ENCODE results near the gene NINJ2. TPM values are rescaled to one million over a fixed set of nuclear protein-coding genes. Genes with fewer than 3 reads are reported as not detected.
"Not testable (repeated sequence)": the region's sequence is repeated elsewhere in the genome, so short reads cannot be mapped to it uniquely, and the experiment has no call there.

Gene NINJ2
- polyA plus RNA-seq, 1 donor from 2014 or later = not detected

DNA sequence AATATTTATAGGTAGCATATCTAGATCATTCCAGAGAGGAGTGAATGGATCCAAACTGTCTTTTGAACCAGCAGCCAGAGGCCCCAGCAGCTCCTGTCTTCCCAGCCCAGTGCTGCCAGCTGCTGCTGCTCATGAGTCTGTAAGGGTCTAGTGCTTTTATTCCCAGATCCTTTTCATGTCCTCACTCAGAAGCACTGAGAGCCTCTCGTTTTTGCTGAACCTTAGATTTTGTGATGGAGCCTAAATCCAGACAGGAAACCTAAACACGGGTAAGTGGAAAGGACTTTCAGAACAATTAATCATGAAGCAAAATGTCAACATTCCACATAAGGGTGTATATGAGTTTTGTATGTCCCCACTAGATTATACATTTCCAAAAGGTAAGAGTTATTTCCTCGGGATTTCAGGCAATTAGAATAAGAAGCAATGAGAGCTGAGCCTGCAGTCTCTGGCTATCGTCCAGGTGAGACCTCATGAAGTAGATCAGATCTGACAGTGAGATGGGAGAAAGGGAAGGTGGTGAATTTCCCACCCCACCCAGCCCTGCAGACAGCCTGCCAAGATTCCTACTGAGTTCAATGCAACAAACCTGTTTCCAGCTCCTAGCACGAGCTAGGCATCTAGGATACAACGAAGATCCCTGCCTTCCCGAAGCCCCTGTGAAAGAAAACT, 84.4 kb downstream of the NINJ2 start:
- Histone ChIP-seq H3K9ac (ENCODE audit: low read length) (no peak overlapping the region), H3K27me3 (ENCODE audit: insufficient read depth, low read depth, low read length) (no peaks in the 10 kb centered on the region), H4K20me1 (ENCODE audit: insufficient read depth) (no peaks in the 10 kb centered on the region), H3K9me2 (ENCODE audit: insufficient read depth, low read length) (no peaks in the 10 kb centered on the region), H3F3A (ENCODE audit: insufficient read depth, low read length, poor library complexity, severe bottlenecking) (no peaks in the 10 kb centered on the region), H3K4me3 (ENCODE audit: low read length) (no peak overlapping the region), H3K27ac (ENCODE audit: low read length) (no peak overlapping the region), H3K4me2 (ENCODE audit: low read length) (no peak overlapping the region), H2AFZ (ENCODE audit: low read depth, low read length) (no peak overlapping the region), H3K36me3 (ENCODE audit: insufficient read depth, low read length) (no peaks in the 10 kb centered on the region), H3K79me2 (replicated peaks; ENCODE audit: insufficient read depth, low read length) (no peaks in the 10 kb centered on the region), H3K9me3 (ENCODE audit: low read length) (no peaks in the 10 kb centered on the region)
- TF ChIP-seq, protein P1, sequence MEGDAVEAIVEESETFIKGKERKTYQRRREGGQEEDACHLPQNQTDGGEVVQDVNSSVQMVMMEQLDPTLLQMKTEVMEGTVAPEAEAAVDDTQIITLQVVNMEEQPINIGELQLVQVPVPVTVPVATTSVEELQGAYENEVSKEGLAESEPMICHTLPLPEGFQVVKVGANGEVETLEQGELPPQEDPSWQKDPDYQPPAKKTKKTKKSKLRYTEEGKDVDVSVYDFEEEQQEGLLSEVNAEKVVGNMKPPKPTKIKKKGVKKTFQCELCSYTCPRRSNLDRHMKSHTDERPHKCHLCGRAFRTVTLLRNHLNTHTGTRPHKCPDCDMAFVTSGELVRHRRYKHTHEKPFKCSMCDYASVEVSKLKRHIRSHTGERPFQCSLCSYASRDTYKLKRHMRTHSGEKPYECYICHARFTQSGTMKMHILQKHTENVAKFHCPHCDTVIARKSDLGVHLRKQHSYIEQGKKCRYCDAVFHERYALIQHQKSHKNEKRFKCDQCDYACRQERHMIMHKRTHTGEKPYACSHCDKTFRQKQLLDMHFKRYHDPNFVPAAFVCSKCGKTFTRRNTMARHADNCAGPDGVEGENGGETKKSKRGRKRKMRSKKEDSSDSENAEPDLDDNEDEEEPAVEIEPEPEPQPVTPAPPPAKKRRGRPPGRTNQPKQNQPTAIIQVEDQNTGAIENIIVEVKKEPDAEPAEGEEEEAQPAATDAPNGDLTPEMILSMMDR (IDR thresholded peaks at IDR 0.05; ENCODE audit: poor library complexity, severe bottlenecking) = no peak
- TF ChIP-seq TAF1 (IDR thresholded peaks at IDR 0.05; ENCODE audit: low read depth) (no peak), SMC3 (conservative IDR thresholded peaks at IDR 0.05; ENCODE audit: poor library complexity) (no peak), POLR2AphosphoS5 (IDR thresholded peaks at IDR 0.05) (no peak), EP300 (conservative IDR thresholded peaks at IDR 0.05; ENCODE audit: poor library complexity, severe bottlenecking) (no peak), EZH2 (IDR thresholded peaks at IDR 0.05; ENCODE audit: borderline replicate concordance, insufficient read depth, low read length, poor library complexity, severe bottlenecking) (no peak), MXI1 (conservative IDR thresholded peaks at IDR 0.05; ENCODE audit: poor library complexity, severe bottlenecking) (no peak), RAD21 (conservative IDR thresholded peaks at IDR 0.05) (no peak)
- TF ChIP-seq, protein P2, sequence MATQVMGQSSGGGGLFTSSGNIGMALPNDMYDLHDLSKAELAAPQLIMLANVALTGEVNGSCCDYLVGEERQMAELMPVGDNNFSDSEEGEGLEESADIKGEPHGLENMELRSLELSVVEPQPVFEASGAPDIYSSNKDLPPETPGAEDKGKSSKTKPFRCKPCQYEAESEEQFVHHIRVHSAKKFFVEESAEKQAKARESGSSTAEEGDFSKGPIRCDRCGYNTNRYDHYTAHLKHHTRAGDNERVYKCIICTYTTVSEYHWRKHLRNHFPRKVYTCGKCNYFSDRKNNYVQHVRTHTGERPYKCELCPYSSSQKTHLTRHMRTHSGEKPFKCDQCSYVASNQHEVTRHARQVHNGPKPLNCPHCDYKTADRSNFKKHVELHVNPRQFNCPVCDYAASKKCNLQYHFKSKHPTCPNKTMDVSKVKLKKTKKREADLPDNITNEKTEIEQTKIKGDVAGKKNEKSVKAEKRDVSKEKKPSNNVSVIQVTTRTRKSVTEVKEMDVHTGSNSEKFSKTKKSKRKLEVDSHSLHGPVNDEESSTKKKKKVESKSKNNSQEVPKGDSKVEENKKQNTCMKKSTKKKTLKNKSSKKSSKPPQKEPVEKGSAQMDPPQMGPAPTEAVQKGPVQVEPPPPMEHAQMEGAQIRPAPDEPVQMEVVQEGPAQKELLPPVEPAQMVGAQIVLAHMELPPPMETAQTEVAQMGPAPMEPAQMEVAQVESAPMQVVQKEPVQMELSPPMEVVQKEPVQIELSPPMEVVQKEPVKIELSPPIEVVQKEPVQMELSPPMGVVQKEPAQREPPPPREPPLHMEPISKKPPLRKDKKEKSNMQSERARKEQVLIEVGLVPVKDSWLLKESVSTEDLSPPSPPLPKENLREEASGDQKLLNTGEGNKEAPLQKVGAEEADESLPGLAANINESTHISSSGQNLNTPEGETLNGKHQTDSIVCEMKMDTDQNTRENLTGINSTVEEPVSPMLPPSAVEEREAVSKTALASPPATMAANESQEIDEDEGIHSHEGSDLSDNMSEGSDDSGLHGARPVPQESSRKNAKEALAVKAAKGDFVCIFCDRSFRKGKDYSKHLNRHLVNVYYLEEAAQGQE (IDR thresholded peaks at IDR 0.05; ENCODE audit: borderline replicate concordance) = no peak

DNA sequence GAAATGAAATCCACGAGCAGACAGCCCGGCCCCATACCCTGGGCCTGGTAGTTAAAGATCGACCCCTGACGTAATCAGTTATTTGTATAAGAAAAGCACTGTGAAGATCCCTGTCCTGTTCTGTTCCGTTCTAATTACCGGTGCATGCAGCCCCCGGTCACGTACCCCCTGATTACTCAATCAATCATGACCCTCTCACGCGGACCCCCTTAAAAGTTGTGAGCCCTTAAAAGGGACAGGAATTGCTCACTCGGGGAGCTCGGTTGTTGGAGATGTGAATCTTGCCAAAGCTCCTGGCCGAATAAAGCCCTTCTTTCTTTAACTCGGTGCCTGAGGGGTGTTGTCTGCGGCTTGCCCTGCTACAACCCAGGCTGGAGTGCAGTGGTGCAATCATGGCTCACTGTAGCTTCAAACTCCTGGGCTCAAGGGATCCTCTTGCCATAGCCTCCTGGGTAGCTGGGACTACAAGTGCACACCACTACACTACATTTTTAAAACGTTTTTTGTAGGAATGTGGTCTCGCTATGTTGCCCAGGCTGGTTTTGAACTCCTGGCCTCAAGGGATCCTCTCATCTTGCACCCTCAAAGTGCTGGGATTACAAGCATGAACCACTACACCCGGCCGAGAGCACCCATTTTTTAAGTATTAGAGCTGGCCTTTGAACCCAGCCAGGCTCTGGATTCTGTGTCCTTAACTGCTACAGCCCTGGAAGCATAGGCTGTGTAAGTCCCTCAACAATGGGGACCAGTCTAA, 85.1 kb downstream of the NINJ2 start:
- H2AFZ ChIP-seq (ENCODE audit: low read depth, low read length); H3K9me3 ChIP-seq (ENCODE audit: low read length); H3K27ac ChIP-seq (ENCODE audit: low read length); H3K36me3 ChIP-seq (ENCODE audit: insufficient read depth, low read length); H3K4me3 ChIP-seq (ENCODE audit: low read length); H3K4me2 ChIP-seq (ENCODE audit: low read length); H3K79me2 ChIP-seq (replicated peaks; ENCODE audit: insufficient read depth, low read length); H4K20me1 ChIP-seq (ENCODE audit: insufficient read depth); H3K9ac ChIP-seq (ENCODE audit: low read length); H3K27me3 ChIP-seq (ENCODE audit: insufficient read depth, low read depth, low read length); H3F3A ChIP-seq (ENCODE audit: insufficient read depth, low read length, poor library complexity, severe bottlenecking); H3K9me2 ChIP-seq (ENCODE audit: insufficient read depth, low read length): not testable (repeated sequence)
